Neural cell (in vitro differentiated cells): ENCODE data around the gene GPR183.

Source experiments
- EP300 ChIP-seq: fragments of 450-650 bp; conservative IDR thresholded peaks from 2 replicates; pipeline ENCODE4 v1.6.1; 2014; ENCODE audit warnings: antibody characterized with exemption, mild to moderate bottlenecking, moderate library complexity; ENCODE audit not compliant: poor library complexity, severe bottlenecking
- EZH2 ChIP-seq: fragments of 200-600, 300-800 bp; shearing (Covaris generic), sonication (generic); IDR thresholded peaks from 2 replicates; pipeline ENCODE4 v1.6.1; 2014; ENCODE audit warnings: antibody characterized with exemption, low read length, borderline replicate concordance, mild to moderate bottlenecking; ENCODE audit not compliant: insufficient read depth, poor library complexity, severe bottlenecking
- POLR2AphosphoS5 ChIP-seq: IDR thresholded peaks from 2 replicates; pipeline ENCODE4 v1.6.1; 2012
- TF ChIP-seq, protein P1 (sequence below): fragments of 450-650 bp; IDR thresholded peaks from 2 replicates; pipeline ENCODE4 v1.5.1; 2014; ENCODE audit warnings: antibody characterized with exemption, mild to moderate bottlenecking, moderate library complexity; ENCODE audit not compliant: poor library complexity, severe bottlenecking

DNA sequence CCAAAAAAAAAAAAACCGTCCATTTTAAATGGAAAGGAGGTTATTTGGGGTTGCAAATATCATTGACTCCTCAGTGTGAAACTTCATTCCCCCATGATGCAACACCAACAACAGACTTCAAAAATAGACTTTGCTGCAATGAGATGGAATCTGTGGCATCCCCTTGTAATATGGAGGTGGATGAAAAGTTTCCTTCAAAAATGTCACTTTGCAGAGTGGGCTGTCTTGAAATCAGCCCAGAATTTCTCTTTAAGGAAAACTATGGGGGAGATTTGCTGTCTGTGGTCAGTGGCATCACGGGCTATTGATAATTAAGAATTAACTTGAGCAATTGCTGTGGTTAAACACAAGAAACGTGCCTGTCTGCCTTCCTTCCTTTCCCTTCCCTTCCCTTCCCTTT lies 50.5 kb downstream of the GPR183 start:
- TF ChIP-seq EP300 (no peak), POLR2AphosphoS5 (no peak), EZH2 (no peak)
- TF ChIP-seq, protein P1, sequence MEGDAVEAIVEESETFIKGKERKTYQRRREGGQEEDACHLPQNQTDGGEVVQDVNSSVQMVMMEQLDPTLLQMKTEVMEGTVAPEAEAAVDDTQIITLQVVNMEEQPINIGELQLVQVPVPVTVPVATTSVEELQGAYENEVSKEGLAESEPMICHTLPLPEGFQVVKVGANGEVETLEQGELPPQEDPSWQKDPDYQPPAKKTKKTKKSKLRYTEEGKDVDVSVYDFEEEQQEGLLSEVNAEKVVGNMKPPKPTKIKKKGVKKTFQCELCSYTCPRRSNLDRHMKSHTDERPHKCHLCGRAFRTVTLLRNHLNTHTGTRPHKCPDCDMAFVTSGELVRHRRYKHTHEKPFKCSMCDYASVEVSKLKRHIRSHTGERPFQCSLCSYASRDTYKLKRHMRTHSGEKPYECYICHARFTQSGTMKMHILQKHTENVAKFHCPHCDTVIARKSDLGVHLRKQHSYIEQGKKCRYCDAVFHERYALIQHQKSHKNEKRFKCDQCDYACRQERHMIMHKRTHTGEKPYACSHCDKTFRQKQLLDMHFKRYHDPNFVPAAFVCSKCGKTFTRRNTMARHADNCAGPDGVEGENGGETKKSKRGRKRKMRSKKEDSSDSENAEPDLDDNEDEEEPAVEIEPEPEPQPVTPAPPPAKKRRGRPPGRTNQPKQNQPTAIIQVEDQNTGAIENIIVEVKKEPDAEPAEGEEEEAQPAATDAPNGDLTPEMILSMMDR = no peak
